NCI-H1048 (cell line): Measurements from ENCODE around the gene TEDDM1.
"Not testable (repeated sequence)": the region's sequence is repeated elsewhere in the genome, so short reads cannot be mapped to it uniquely, and the experiment has no call there.

Experiments used
- DNase-seq: peaks from one replicate; lab custom pipeline; 2025; lab: John Stamatoyannopoulos, UW

TEDDM1 gene

GRCh38 chr1:182380199-182380598, 20.3 kb downstream of the TEDDM1 start:
- no peak for DNase-seq

DNA sequence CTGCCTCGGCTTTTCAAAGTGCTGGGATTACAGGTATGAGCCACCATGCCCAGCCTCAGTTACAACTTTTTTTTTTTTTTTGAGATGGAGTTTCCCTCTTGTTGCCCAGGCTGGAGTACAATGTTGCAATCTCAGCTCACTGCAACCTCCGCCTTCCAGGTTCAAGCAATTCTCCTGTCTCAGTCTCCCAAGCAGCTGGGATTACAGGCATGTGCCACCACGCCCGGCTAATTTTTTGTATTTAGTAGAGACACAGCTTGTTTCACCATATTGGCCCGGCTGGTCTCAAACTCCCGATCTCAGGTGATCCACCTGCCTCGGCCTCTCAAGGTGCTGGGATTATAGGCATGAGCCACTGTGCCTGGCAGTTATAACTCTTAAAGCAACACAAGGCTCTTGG, 20.7 kb downstream of the TEDDM1 start:
- not testable (repeated sequence) for DNase-seq

DNA sequence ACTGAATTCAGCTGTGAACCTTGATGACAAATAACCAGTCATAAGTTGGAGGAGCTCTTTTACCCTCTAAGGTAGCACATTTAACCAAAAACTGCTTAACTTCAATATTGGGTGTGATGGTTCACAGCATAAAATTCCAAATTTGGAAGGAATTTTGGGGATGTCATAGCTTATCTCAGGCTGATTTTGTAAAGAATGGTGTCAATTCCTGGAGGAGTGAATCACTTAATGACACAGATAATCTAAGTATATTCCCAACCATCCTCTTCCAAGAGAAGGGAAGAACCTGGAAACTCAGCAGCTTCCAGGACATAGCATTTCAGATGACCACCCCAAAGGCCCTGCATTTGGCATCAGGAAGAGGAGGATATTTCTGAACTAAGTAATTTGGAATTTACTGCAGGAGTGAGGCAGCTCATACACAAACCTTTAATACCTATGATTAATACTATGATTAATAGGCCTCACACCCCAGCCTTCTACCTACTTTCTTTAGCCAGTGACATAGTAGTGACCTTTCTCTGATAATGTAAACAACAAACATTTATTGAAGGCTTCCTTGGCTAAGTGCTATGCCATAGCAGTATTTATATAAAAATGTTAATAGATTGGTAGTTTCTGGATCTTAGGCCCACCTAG, 23.4 kb downstream of the TEDDM1 start:
- no peak for DNase-seq

- no peak for DNase-seq
Measured at GRCh38 chr1:182374101-182374834, 26.2 kb downstream of the TEDDM1 start.

GRCh38 chr1:182370532-182370931, 29.9 kb downstream of the TEDDM1 start:
- no peak for DNase-seq

DNA sequence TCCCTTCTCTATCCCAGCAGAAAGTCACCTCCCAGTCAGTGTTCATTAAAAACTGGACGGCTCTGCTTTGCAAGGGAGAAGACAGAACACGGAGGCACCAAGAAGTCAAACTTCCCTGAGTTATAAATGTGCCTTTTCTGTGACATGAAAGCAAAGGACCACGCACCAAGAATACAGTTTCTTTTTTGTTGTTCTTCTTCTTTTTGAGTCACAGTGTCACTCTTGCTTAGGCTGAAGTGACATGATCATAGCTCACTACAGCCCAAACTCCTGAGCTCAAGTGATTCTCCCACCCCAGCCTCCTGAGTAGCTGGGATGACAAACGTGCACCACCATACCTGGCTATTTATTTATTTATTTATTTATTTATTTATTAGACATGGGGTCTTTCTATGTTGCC, 31.6 kb downstream of the TEDDM1 start:
- no peak for DNase-seq

DNA sequence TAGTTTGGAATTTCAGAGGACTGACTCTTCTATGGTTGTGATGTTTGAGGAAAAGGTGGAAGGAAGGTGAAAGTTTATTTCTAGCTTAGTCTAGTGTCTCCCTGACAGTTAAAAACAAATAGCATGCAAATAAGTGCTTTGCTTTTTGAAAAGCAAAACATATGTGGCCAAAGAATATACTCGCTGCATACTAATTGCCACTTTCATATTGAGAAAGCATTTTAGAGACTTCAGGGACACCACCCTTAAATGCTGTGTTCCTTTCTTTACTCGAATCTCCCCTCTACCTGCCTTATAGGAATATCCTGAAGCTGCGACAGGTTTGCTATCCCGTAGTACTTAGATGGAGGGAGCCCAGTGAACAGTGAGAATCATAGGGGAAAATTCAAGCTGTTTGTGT, 32.1 kb downstream of the TEDDM1 start:
- no peak for DNase-seq

DNA sequence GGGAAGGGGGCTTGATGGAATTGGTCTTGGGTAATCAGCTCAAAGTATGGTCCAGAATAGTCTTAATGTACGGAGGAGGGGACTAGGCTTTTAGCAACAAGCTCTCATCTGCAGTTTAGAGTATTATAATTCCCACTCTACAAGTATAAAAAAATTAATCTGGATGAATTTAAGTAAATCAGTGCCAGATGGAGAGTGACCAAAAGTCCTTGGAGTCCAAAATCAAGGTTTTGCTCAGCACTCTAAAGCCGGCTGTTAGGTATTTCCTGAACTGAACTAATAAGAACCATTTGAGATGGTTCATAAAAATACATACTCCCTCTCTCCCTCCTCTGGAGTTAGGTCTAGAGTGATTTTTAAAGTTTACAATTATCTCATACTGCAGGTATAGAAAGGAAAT, 32.5 kb downstream of the TEDDM1 start:
- DNase-seq = no peak

DNA sequence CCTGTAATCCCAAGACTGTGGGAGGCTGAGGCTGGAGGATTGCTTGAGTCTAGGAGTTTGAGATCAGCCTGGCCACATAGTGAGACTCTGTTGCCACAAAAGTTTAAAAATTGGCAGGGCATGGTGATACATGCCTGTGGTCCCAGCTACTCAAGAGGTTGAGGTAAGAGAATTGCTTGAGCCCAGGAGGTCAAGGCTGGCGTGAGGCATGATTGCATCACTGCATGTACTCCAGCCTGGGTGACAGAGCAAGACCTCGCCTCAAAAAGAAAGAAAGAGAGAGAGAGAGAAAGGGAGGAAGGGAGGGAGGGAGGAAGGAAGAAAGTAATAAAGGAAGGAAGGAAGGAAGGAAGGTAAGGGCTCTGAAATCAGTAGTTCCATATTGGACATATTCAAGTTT, 33.9 kb downstream of the TEDDM1 start:
- no peak for DNase-seq

DNA sequence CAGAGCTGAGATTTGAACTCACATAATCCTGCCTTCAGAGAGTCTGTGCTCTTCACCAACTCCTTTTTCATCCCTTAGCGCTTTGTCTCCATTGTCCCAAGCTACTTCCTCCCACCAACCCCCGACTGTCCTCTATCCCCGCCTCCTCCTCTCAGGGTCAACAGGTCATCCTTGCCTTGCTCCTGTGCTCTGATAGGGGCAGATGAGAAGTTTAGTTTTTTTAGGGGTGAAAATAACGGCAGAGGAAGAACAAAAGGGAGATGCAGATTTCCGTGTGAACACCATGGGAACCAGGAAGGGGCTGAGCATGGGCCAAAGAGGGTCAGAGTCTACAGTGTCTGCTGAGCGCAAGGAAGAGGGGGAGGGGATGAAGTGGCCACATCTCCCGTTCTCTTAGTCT, 40.8 kb downstream of the TEDDM1 start:
- no peak for DNase-seq

GRCh38 chr1:182357913-182358312, 42.6 kb downstream of the TEDDM1 start:
- no peak for DNase-seq

DNA sequence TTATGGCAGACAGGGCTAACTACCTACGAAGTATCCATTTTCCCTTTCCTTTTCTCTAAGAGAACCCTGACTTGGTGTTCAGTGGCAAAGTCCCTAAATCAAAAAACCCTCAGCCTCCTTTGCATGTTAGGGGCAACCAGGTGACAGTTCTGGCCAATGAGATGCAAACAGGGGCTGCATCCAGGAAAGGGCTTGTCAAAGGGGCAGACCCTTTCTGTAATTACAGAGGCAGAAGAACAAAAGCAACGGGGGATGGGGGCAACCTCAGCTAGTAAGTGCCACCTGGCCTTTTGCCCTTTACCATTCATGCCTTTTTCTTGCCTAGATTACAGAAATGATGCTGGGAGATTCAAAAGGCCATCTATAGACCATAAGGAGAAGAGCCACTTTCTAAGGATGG, 43.3 kb downstream of the TEDDM1 start:
- no peak for DNase-seq

- DNase-seq = no peak
Measured at GRCh38 chr1:182355723-182356098, 44.8 kb downstream of the TEDDM1 start.

DNA sequence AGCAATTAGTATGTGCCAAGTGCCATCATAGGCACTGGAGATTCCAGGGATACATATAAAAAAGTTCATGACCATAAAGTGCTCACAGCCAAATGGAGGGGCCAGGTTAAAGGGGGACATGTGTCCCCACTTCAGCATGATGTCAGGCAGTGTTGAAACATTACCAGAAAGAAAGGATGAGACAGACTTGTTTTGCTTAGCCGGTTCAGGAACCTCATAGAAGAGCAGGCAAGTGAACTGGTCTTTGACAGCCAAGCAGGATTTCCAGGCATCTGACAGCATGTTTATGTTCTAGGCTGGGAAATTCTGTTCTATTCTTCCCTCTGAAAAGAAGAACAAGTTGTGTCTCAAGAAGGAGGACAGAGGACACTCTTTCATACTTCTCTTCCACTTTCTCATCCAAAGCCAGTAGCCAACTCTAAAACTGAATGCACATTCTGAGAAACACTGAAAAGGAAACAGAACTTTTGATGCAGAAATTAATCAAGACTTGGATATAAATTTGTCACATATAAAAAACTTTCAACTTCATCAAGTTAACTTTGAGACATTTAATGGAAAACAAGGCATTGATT, 48.6 kb downstream of the TEDDM1 start:
- DNase-seq = no peak

DNA sequence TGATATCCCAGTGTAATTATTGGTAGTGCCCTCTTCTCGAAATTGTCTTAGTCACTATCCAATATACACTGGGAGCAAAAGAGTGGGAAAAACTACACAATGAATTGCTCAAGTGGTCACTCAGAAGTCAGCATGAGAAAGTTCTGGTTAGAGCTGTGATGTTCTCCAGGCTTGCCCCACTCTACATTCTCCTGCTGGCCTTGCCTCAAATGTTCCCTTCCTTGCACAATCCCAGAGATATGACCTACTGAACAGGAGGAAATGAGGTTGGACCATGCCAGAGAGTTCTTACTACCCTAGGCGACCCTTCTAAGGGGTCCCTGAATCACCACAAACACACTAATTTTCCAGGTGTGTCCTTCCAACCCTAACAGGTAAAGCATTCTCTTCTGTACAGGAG, 49.6 kb downstream of the TEDDM1 start:
- DNase-seq = no peak

DNA sequence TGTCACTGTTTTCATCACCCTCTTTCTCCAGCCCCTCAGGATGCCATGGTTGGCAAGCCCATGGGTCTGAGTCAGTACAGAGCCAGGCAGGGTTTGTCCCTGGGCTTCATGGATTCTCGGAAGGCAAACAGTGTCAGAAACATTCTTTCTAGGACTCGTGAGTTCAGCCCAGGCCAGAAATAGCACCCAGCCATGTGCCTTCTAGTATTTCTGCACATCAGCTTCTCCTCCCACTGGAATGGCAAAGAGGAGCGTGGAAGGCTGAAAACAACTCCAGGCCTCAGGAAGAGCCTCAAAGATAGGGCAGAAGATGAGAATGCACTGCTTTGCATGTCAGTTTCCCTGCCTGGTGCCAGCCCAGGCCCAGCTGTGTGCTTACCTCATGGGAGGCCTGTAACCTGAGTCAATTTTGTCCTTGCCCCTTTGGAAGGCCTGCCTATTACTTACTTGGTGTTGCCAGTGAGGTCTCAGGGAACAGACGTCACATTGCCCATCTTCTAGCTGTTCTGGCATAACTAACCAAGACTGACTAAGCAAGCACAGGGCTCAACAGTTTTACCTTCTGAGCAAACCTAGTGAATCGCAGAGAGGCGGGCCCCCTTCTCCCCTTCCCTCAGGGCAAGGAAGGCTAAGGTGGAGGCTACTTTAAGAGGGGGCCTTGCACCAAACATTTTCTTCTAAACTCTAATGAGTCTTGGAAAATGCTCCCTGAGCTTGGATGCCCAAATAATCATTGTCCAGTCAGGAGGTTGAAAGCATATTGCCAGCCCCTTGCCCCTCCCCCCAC, 51.3 kb downstream of the TEDDM1 start:
- no peak for DNase-seq
